Measurements from ENCODE around the gene INTS11. TPM values are rescaled to one million over a fixed set of nuclear protein-coding genes. Genes with fewer than 3 reads are reported as not detected.

The INTS11 gene
- total and polyA plus RNA-seq, 2 of the 8 experiments (the other 6 are each of a cell fraction or from before 2014, with no cell fraction given), result 113 to 243 TPM

- no peak overlapping the region; a peak in 1 of 7 replicates for H3K9ac ChIP-seq (replicated peaks in 1 of 4; ENCODE audit: extremely low read depth in 1 of 4, low read depth in 3 of 4, low read length in 3 of 4)
- H3K23ac ChIP-seq (ENCODE audit: insufficient read length), result no peak overlapping the region
- no peak overlapping the region for H3K27ac ChIP-seq (ENCODE audit: low read depth, low read length)
- no peak overlapping the region for H3K18ac ChIP-seq (ENCODE audit: extremely low read depth, low read length)
- TF ChIP-seq YY1 (IDR thresholded peaks at IDR 0.05; ENCODE audit: low read depth, low read length), result 0 out of 2 replicates have a peak, but pooled peaks have one; percentile 13
- TF ChIP-seq FOSL1 (IDR thresholded peaks at IDR 0.05; ENCODE audit: insufficient read depth, low read depth, low read length), result no peak
- H2BK5ac ChIP-seq (ENCODE audit: low read depth, low read length), result no peak overlapping the region
- peaks cover 0 to 2% of the 10 kb centered on the region in 2 experiments; a peak in 1 of 4 replicates for H3K9me3 ChIP-seq (ENCODE audit: insufficient read depth in 2 of 2, low read depth in 1 of 2, low read length in 1 of 2)
- H3K36me3 ChIP-seq (ENCODE audit: control insufficient read depth in 2 of 4, insufficient read depth in 4 of 4, low read length in 3 of 4), result no peaks in the 10 kb centered on the region
- H3K4me2 ChIP-seq (ENCODE audit: insufficient read depth in 1 of 2, low read depth in 2 of 2, low read length in 2 of 2), result no peak overlapping the region
- no peak overlapping the region for H2AFZ ChIP-seq (ENCODE audit: low read length)
- H3K79me1 ChIP-seq (ENCODE audit: low read depth, low read length), result no peaks in the 10 kb centered on the region
- no peak overlapping the region for H3K4me3 ChIP-seq (ENCODE audit: extremely low read depth in 1 of 4, insufficient read depth in 2 of 4, low read depth in 3 of 4, low read length in 4 of 4)
- H3K79me2 ChIP-seq (ENCODE audit: control insufficient read depth in 1 of 2, insufficient read depth in 2 of 2, low read length in 2 of 2), result no peaks in the 10 kb centered on the region
- H4K91ac ChIP-seq (replicated peaks; ENCODE audit: insufficient read length, low read length), result no peak overlapping the region
- 72% methylated on average over 6 of the region's 9 CpGs; no CpG with 5 or more reads in 1 of the 2 experiments for WGBS, 2 experiments (ENCODE audit: extremely low coverage in 1 of 2, insufficient coverage in 1 of 2, insufficient read length in 1 of 2, insufficient replicate concordance in 2 of 2, low coverage in 1 of 2, low lambda C conversion rate in 2 of 2, missing lambda C conversion rate in 1 of 2)
- FAIRE-seq, result no peak
- no peak overlapping the region for H4K5ac ChIP-seq (ENCODE audit: insufficient read length, low read depth, low read length)
- H3K14ac ChIP-seq (ENCODE audit: insufficient read length), result no peak overlapping the region
- H3K4ac ChIP-seq (replicated peaks; ENCODE audit: insufficient read length, low read depth, low read length), result no peak overlapping the region
- H2BK120ac ChIP-seq (replicated peaks; ENCODE audit: low read depth, low read length), result no peak overlapping the region
- POLR2A ChIA-PET (ENCODE audit: partially characterized antibody), result no interaction called here
- peaks cover 0 to 2% (median under 1%) of the 10 kb centered on the region in 4 experiments; a peak in 1 of 7 replicates for H3K4me1 ChIP-seq (replicated peaks in 1 of 4; ENCODE audit: control insufficient read depth in 3 of 4, insufficient read depth in 4 of 4, low read length in 3 of 4)
- no peak overlapping the region for H2BK20ac ChIP-seq (ENCODE audit: low read length)
- H3K23me2 ChIP-seq (ENCODE audit: low read depth, low read length), result no peaks in the 10 kb centered on the region
- H2AK5ac ChIP-seq (ENCODE audit: low read depth, low read length), result no peak overlapping the region
- no peak overlapping the region for H2BK15ac ChIP-seq (ENCODE audit: low read length)
- DNase-seq (ENCODE audit: low read depth in 1 of 2, low spot score in 2 of 2), result peak in 1 of 2 experiments; percentile 49
- no peaks in the 10 kb centered on the region for H4K20me1 ChIP-seq (replicated peaks in 1 of 2; ENCODE audit: control insufficient read depth in 1 of 2, insufficient read depth in 2 of 2, low read length in 2 of 2)
- no peaks in the 10 kb centered on the region for H3K27me3 ChIP-seq (replicated peaks in 1 of 4; ENCODE audit: control insufficient read depth in 3 of 4, extremely low read depth in 1 of 4, insufficient read depth in 3 of 4, low read length in 3 of 4)
- CTCF ChIA-PET (ENCODE audit: partially characterized antibody), result interaction anchor here (0.6 to 6.1 kb wide), 5 partner anchors 7 to 88 kb away, joined by 3 to 38 read pairs (median 3); no protein-coding TSS in a partner anchor
- no peak overlapping the region for H2BK12ac ChIP-seq (ENCODE audit: low read depth, low read length)
- no peak overlapping the region for H4K8ac ChIP-seq (ENCODE audit: extremely low read depth, insufficient read depth, low read length)
- no peak overlapping the region for H3K56ac ChIP-seq (replicated peaks; ENCODE audit: insufficient read length, low read depth, low read length)
These were observed 40.6 kb downstream of the INTS11 start for GRCh38 chr1:1283821-1284220.

All from H1 (cell line).